Measurements from ENCODE around the gene IL20. TPM values are rescaled to one million over a fixed set of nuclear protein-coding genes. Genes with fewer than 3 reads are reported as not detected.

The IL20 gene
- polyA plus RNA-seq, 3 donors, result 0.67 to 1.7 TPM; not detected in 1

DNA sequence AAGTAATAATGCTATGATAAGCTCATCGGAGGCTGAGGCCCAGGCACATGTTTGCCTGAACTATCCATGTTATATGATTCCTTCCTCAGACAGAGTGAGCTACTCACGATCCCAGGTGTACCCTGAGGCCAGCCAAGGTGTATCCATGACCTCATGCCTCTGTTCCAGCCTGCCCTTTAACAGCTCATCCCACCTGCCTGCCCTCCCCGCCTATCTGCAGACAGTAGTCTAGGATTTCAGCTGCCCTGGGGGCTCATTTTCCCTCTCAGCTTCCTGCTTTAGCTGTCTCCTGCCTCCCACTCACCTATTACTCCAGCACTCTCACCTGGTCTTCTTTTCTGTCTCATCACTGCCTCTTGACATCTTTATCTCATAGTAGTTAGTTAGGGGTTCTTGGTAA lies 29.9 kb downstream of the IL20 start:
- 70 to 88% (median 88%) methylated on average over 3 of the region's 3 CpGs for WGBS, 3 donors
- H3K27ac ChIP-seq (ENCODE audit: low read depth, low read length), result no peak overlapping the region

DNA sequence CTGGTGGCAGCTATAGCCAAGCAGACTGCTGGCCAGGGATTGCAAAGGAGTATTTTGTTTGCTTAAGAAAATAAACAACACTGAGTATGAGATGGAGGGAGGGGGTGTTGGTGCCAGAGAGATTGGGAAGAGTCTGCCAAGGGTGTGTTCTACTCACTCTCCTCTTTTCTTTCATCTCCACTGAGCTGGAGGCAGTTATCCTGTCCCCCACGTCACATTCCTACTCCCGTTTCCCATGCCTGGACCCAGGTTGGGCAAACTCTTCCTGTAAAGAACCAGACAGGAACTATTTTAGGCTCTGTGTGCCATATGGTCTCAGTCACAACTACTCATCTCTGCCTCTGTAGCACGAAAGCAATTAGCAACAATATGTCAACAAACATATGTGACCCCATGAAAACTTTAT lies 30.4 kb downstream of the IL20 start:
- WGBS, 3 donors, result 27 to 40% (median 33%) methylated on average over 3 of the region's 3 CpGs
- no peak overlapping the region for H3K27ac ChIP-seq (ENCODE audit: low read depth, low read length)

DNA sequence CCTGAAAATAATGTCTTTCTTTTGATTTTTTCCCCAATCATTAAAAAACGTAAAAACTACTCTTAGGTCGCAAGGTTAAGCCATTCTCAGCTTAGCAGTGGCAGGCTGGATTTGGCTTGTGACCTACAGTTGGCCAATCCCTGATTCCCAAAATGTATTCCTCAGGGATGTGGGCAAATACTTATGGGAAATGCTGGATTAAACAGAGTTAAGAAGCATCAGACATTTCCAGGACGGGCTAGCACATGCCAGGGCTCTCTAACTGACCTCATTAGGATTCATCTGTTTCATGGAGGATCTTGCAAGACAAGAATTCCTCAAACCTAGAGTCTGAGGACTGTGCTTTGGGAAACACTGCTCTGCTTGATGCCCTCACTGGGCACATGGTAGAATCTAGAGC lies 30.8 kb downstream of the IL20 start:
- H3K27ac ChIP-seq (ENCODE audit: low read depth, low read length), result no peak overlapping the region
- WGBS, 3 donors, result 71 to 87% (median 74%) methylated on average over 3 of the region's 3 CpGs

DNA sequence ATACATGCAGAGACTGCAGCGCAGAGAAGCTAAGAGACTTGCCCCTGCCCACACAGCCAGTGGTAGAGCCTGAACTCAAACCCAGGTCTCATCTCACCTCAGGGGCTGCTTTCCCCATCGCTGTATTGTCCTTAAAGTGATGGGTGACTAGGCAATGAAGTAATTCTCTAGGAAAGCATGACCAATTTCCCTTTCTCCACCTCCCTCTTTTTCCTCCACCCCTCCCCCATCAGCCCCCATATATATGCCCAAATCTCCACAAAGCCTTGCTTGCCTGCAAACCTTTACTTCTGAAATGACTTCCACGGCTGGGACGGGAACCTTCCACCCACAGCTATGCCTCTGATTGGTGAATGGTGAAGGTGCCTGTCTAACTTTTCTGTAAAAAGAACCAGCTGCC lies 31.8 kb downstream of the IL20 start, which contains the start of gene IL24:
IL24 (plus strand) TSS at position 269 of the 400 bp plus-strand sequence. CDS start 390 bp downstream, outside the sequence.
- H3K27ac ChIP-seq (ENCODE audit: low read depth, low read length), result no peak within 1 kb of the TSS
- WGBS, 3 donors, result 76 to 80% (median 79%) methylated on average over 4 of the region's 4 CpGs

DNA sequence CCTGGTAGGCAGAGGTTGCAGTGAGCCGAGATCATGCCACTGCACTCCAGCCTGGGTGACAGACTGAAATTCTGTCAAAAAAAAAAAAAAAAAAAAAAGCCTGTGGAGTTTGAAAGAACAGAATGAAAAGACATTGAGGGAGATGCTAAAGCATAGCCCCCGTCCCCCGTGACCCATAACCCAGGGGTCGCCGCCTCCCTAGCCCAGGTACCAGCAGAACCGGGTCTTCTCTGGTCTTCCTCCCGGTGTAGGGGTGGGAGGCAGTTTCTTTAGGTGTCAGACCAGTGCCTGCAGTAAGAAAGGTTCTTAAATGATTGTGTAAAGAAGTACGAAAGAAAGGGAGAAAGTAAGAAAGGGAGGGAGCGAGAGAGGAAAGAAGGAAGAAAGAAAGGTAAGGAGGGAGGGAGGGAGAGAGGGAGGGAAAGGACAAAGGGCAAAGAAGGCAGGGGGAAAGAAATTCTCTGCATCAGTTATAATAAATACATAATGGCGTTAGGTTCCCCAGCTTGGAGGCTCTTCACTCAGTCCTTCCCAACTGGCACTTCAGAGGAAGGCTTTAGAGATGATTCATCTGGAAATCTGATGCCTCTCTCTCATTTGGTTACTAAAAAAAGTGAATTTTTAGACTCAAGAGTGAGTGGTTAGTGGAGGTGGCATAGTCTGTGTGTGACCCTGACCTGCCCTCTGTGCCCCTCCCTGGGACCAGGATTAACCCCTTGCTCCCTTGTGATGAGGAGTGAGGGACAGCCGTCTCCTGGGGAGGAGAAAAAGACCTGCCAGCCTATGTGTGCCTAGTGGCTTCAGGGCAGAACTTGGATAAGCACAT lies 32.9 kb downstream of the IL20 start:
- H3K27ac ChIP-seq (ENCODE audit: low read depth, low read length), result no peak overlapping the region

DNA sequence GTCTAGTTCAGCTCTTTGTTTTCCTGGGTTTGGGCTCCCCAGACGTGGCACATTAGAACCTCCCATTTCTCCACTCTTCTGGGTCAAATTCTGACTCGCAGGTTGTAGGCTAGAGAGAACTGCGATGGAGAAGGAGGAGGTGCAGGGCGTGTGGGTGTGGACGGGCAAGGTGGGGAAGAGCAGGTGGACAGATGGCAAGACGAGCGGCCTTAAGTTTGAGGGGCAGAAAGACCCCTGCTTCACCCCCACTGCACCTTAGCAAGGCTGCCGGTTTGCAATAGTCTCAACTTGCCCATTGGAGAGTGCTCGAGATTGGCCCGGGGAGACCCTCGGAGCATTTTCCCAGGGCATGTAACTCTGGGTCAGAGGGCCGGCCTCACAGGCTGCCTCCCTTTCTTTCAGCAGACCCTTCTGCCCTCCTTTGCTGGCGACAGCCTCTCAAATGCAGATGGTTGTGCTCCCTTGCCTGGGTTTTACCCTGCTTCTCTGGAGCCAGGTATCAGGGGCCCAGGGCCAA lies 33.5 kb downstream of the IL20 start:
- WGBS, 3 donors, result 87 to 92% (median 91%) methylated on average over 13 of the region's 13 CpGs
- no peak overlapping the region for H3K27ac ChIP-seq (ENCODE audit: low read depth, low read length)

More for the DNA sequence above, 32.9 kb downstream of the IL20 start:
- 73 to 87% (median 80%) methylated on average over 11 of the region's 11 CpGs for WGBS, 3 donors

DNA sequence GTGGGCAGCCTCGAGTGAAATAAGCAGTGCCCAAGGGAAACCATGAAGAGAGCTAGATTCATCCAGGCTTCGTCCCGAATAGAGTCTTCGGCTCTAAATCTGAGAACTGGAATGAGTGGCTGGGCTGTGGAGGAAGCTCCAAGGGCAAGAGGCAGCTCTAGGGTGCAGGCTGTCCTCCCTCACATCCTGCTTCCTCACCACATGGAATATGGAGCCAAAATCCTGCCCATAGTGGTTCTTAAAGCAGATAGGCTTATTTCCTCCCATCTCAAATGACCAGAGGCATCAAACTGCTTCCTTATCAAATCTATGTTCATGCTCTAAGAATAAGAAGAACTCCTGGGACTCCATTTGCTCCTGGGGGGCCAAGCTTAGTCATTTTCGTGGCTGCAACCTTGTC lies 34.3 kb downstream of the IL20 start:
- H3K27ac ChIP-seq (ENCODE audit: low read depth, low read length), result no peak overlapping the region
- 65 to 88% (median 74%) methylated on average over 5 of the region's 5 CpGs for WGBS, 3 donors

DNA sequence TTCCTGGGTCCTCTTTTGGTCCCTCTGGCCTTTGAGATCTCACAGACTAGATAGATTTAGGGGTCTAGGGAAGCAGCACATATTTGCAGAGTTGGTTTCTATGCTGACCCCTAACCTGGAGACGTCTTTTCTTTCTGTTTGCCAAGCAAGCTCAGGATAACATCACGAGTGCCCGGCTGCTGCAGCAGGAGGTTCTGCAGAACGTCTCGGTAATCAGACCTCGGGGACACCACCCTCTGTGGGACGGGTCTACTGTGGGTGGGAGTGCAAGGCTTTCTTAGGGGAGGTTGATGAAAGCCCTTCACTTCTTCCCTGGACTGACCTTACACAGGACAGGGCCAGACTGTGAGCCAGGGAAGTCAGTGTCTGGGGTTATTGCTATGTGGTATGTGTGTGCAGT lies 34.7 kb downstream of the IL20 start:
- no peak overlapping the region for H3K27ac ChIP-seq (ENCODE audit: low read depth, low read length)
- 73 to 90% (median 82%) methylated on average over 7 of the region's 7 CpGs for WGBS, 3 donors

DNA sequence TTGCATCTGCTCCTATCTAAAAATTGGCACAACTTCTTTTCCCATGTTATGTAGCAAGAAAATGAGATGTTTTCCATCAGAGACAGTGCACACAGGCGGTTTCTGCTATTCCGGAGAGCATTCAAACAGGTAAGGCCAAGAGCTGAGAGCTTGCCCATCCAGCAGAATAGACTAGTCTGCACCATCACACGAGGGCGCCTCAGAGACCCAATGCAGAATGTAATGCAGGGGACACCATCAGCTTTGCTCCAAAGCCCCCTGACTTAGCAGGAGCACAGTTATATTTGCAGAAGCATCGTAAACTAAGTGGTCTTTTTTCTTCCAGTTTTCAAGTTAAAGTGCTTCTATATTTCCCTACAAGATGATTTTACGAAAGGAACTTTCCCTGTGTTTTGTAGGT lies 36.5 kb downstream of the IL20 start:
- 86 to 91% (median 90%) methylated on average over 6 of the region's 6 CpGs for WGBS, 3 donors
- no peak overlapping the region for H3K27ac ChIP-seq (ENCODE audit: low read depth, low read length)

DNA sequence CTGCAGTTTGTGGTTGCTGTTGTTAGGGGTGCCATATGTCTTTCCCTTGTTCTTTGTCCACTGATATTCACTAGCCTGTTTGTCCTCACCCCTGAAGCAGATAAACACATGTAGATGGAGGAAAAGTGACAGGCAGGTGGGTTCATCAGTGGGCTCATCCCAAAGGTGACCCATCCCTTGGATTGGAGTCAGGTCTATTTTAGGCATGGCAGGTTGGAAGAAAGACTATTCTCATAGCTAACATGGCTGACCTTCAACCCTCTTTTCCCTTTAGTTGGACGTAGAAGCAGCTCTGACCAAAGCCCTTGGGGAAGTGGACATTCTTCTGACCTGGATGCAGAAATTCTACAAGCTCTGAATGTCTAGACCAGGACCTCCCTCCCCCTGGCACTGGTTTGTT lies 37.3 kb downstream of the IL20 start:
- WGBS, 3 donors, result 61 to 88% (median 72%) methylated on average over 1 of the region's 1 CpG
- H3K27ac ChIP-seq (ENCODE audit: low read depth, low read length), result no peak overlapping the region

DNA sequence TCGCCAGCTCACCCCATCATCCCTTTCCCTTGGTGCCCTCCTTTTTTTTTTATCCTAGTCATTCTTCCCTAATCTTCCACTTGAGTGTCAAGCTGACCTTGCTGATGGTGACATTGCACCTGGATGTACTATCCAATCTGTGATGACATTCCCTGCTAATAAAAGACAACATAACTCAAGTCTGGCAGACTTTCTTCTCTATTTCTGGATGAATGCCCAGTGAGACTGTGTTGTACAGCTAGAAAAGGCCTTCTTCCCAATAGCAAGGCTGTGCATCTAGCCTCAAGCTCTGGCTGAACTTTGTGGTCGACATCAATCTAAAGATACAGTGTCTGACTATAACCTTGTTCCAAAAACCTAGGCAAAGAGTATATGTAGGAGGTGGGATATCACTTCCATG lies 38.3 kb downstream of the IL20 start:
- no peak overlapping the region for H3K27ac ChIP-seq (ENCODE audit: low read depth, low read length)
- 76 to 87% (median 85%) methylated on average over 2 of the region's 2 CpGs for WGBS, 3 donors

DNA sequence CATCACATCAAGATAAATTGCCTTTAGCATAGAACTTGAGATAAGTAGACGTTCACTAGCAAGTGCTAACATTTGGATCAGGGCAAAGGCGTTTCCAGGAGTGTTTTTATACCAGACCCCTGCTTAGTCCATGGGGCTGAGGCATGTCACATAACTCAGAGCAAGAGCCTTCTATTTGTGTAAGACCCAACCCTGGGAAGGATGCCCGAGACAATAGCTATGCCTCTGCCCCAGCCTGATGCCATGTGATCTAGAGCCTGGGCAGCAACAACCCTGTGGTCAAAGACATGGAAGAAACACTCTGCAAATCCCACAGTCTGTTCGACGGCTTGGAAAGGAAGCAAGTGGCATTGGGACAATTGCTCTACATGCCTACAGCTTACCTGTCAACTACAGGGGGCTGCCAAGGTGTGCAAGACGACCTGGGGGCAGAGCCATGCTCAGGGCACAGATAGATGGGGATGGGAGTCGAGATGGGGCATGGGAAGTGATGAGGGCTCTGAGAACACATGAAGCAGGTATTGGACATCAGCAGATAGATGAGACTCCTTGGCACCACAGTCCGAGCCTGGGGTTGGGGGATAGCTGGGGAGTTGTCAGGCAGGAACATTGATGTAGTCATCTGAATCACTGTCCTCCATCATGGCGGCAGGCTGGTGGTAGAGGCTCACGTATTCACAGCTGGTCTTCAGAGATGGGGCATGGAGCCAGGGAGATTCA lies 39.2 kb downstream of the IL20 start:
- 83 to 90% (median 90%) methylated on average over 10 of the region's 10 CpGs for WGBS, 3 donors
- H3K27ac ChIP-seq (ENCODE audit: low read depth, low read length), result no peak overlapping the region

DNA sequence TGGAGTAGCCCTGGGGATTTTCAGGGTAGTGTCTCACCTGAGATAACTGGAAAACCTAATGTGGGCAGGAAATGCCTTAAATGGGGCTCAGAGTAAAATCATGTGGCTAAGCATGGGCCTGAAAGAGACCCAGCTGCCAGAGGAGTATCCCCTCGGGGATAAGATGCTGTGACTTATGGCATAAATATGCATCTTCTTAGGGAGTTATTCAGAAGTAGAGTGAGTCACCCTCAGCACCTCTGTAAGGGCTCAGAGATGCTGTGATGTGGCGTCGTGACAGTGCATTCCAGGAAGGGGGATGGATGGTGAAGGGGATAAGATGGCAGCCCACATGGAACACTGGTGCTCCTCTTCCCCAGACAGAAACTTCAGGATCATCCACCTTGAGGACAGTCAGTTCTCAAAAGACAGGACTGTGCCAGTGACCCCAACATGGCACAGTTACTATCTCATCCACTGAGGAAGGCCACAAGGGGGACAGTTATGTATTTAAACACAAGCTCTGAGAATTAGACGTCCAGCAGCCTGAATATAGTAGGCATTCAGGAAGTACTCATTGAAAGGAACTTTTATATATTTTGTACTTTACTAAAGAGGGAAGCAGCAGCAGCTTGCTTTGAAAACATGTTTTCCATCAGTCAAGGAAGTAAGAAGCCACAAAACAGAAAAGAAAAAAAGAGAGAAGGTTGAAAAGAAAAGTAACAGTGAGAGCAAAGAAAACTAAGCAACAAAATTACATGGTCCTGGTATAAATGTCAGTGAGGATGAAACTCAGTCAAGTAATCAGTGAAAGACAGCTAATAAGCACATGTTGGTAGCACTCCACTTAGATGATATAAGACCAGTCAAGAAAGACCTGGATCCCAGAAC lies 40.1 kb downstream of the IL20 start:
- H3K27ac ChIP-seq (ENCODE audit: low read depth, low read length), result no peak overlapping the region
- 70 to 81% (median 72%) methylated on average over 4 of the region's 4 CpGs for WGBS, 3 donors

DNA sequence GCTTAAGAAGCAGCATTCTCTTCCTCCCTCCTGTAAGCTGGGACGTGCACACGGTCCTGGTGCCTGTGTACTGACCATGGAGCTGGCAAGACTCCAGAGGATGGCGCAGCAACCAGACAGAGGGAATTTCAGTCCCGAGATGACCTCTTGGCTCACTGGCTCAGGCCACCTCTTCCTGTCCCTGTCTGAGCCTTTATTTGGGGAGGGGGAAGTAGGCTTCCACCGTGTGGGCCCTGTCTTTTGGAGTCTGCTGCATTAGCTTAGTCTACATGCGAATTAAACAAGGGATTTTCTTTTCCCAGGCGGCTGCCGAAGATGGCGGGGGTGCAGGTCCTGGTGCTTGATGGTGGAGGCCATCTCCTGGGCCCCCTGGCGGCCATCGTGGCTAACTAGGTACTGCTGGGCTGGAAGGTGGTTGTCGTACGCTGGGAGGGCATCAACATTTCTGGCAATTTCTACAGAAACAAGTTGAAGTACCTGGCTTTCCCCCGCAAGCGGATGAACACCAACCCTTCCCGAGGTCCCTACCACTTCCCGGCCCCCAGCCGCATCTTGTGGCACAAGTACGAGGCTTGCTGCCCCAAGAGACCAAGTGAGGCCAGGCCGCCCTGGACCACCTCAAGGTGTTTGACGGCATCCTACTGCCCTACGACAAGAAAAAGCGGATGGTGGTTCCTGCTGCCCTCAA lies 42.0 kb downstream of the IL20 start:
- 80 to 87% (median 84%) methylated on average over 23 of the region's 23 CpGs for WGBS, 3 donors
- no peak overlapping the region for H3K27ac ChIP-seq (ENCODE audit: low read depth, low read length)

DNA sequence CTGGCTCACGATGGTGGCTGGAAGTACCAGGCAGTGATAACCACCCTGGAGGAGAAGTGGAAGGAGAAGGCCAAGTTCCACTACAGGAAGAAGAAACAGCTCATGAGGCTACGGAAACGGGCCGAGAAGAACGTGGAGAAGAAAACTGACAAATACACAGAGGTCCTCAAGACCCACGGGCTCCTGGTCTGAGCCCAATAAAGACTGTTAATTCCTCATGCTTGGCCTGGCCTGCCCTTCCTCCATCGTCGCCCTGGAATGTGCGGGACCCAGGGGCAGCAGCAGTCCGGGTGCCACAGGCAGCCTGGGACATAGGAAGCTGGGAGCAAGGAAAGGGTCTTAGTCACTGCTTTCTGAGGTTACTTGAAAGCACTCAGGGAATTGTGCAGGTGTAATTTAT lies 42.6 kb downstream of the IL20 start:
- WGBS, 3 donors, result 90 to 96% (median 94%) methylated on average over 10 of the region's 10 CpGs
- H3K27ac ChIP-seq (ENCODE audit: low read depth, low read length), result no peak overlapping the region

DNA sequence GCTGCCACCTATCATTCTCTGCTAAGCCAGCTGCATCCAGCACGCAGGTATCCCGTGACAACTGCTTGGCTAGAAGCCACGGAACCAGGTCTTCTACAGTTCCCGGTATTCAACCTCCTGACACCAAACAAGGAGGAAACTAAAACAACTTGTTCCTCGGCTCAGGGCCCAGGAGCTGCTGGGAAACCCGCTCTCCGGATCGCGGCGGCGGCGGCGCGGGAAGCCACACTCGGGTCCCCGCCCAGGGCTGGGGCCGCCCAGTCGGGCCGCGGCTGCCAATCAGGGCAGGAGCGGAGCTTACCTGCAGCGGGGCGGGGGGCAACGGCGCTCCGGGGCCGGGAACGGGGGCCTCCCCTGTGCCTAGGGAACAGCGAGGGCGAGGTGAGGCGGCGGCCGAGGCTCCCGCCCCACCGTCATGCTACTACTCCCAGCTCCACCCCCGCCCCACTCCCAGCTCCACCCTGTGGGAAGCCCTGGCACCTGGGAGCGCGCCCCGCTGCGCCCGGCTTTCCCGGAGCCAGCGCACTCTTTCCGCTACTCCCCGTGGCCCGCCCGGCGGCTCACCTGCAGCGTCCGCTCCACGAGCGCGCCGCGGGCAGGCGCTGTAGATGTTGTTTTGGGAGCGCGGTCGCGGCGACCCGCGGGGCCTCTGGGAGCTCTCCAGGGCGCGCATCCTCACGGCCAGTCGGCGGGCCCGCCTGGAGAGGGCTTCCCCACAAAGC lies 43.9 kb downstream of the IL20 start:
- WGBS, 3 donors, result 2 to 3% (median 2%) methylated on average over 64 to 69 of the region's 69 CpGs
- H3K27ac ChIP-seq (ENCODE audit: low read depth, low read length), result no peak overlapping the region

DNA sequence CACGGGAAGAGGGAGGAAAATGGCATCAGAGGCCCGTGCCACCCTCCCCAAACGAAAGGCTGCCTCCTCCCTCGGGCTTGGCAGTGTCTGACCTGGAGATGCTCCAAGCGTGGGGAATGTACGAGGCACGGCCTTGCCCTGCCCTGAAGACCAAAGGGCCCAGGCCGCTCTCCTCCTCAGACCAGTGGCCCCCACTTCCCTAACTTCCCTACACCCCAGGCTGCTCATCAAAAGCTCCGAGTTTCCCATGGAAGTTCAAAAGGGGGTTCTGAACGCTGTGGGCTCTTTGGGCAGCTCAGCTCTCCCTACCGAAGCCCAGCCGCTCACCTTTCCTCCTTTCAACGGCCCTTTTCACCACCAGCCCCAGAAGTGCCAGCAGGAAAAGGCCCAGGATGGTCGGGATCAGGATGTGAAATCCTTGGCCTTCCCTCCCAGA lies 44.5 kb downstream of the IL20 start:
- no peak overlapping the region for H3K27ac ChIP-seq (ENCODE audit: low read depth, low read length)

More for the DNA sequence above, 44.5 kb downstream of the IL20 start:
- 27 to 44% (median 32%) methylated on average over 11 to 14 of the region's 14 CpGs for WGBS, 3 donors

Data from adipose tissue (tissue), 3 donors.